Renal cortex interstitium (tissue), 11 donors: ENCODE results near the gene SLC17A9. TPM values are rescaled to one million over a fixed set of nuclear protein-coding genes. Genes with fewer than 3 reads are reported as not detected.

ENCODE experiments used
- DNase-seq, 11 donors: peaks; one replicate each; pipeline ENCODE4 v3.0.0-alpha.2; 2013; ENCODE audit warnings: low read depth in 9 of 11, low spot score in 4 of 11; ENCODE audit errors: extremely low read depth in 1 of 11
- polyA plus RNA-seq, 3 donors: library from polyadenylated mRNA; unstranded; fragments of 120-200 nt; gene quantifications; one replicate each; pipeline ENCODE4 v1.2.1, GENCODE V29; 2013; ENCODE audit not compliant: insufficient read length in 3 of 3

The SLC17A9 gene
- polyA plus RNA-seq, 3 donors, result 1.0 to 2.6 (median 2.0) TPM

DNA sequence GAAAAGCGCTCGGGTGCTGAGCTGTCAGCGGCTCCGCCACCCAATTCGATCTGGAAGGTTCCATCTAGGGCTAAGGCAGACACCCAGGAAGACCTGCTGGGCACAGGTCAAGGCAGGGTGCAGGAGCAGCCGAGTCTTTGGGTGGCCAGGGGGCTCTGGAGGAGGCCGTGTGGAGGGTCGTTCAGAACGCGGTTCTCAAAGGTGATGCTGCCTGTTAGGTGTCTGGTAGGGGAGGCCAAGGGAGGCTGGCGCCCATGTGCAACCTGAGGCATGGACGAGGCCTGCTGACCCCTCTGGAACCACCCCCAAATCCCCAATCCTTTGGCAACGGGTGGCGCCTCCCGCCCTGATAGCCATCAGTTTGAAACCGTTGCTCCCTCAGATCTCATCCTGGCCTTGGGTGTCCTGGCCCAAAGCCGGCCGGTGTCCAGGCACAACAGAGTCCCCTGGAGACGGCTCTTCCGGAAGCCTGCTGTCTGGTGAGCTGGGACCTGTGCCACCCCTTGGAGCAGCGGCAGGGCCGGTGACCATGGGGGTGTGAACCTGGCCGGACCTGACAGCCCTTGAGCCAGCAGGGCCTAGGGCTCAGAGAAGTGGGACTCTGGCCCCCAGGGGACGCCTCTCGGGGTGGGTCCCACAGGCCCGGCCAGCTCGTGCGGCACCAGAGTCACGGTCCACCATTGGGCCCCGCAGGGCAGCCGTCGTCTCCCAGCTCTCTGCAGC is 10.5 kb downstream of the SLC17A9 start:
- DNase-seq, result no peak

DNA sequence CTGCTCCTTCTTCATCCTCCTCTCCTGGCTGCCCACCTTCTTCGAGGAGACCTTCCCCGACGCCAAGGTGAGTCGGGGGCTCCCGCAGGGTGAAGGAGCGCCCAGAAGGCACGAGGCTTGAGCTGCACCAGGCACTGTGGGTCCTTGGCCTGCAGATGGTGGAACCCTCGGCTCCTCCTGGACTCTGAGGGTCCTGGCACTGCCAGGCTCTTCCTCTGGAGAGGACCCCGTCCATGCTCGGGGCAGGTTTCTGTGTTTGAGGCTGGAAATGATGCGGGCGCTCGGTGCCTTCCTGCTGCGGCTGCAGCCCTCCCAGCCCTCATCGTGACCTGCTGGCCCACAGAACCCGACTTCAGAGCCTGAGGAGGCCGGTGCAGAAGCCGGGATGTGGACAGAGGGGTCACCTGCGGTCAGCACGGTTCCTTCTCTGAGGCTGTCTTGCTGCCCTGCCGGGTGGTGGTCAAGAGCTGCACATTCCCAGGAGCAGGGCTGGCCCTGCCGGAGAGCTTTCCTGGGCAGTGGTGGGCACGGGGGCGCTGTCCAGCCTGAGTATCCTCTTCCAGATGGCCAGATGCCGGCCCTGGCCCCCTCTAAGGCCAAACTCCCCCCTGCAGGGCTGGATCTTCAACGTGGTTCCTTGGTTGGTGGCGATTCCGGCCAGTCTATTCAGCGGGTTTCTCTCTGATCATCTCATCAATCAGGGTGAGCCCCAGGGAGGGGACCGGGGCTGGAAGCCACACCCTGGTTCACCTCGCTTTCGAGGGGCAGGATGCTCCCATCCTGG is 11.3 kb downstream of the SLC17A9 start:
- DNase-seq, result no peak

DNA sequence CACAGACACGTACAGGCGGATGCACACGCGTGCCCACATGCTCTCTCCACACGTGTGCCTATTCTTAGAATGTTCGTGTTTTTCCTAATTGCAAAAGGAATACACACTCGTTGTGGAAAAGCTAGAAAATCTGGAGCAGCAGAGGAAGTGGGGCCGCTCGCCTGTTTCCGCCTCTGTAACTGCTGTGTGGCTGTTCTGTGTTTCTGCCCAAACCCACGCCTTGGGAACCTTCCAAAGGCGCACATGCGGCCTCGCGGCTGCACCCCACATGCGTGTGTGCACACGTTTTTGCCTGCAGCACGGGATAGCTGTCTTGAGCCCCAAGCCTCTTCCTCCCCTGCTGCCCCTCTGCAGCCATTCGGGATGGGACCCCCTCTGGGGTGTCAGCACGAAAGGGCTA is 12.2 kb downstream of the SLC17A9 start:
- DNase-seq, result no peak

DNA sequence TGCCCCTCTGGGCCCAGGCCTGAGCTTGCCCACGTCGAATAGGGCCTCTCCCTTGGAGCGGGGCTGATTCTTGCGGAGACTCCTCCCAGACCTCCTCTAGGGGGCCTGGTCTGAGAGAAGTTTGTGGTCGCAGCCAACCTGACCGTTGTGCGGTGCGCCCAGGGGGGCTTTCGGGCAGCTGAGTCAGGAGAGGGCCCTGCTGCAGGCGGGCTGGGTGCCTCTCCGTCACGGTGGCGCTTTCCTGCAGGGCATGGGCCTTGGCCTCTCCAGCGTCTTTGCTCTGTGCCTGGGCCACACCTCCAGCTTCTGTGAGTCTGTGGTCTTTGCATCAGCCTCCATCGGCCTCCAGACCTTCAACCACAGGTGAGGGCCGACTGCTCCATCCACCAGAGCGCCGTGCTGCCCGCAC is 12.9 kb downstream of the SLC17A9 start:
- no peak for DNase-seq

DNA sequence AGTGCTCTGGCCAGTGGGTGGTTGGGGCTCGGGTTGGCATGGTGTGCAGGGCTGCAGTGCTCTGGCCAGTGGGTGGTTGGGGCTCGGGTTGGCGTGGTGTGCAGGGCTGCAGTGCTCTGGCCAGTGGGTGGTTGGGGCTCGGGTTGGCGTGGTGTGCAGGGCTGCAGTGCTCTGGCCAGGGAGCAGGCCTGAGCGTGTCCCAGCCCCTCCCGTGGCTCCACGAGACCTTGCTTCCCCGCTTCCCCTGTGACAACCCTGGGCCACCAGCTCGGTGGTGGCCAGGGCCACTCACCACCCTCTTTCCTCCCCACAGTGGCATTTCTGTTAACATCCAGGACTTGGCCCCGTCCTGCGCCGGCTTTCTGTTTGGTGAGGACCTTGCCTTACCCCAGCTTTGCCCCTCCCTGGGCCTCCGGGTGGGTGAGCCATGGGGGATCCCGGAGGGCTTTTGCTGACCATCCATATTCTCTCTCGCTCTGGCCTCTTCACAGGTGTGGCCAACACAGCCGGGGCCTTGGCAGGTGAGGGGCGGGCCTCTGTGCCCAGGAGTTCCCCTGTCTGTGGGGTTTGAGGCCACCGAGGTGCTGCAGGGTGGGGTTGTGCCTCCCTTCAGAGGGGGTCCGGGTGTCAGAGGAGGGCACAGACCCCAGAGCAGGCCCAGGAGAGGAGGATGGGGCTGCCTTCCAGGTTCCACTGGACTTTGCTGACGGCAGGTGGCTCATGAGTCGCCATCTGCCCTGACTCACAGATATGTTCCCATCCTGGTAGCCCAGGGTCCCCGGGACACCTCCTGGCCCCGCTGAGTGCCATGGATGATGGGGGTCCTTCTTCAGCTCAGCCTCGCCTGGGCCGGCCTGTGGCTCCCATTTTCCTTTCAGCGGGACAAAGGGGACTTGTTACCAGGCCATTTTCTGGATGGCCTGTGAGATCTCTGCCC is 14.0 kb downstream of the SLC17A9 start:
- DNase-seq, result no peak

DNA sequence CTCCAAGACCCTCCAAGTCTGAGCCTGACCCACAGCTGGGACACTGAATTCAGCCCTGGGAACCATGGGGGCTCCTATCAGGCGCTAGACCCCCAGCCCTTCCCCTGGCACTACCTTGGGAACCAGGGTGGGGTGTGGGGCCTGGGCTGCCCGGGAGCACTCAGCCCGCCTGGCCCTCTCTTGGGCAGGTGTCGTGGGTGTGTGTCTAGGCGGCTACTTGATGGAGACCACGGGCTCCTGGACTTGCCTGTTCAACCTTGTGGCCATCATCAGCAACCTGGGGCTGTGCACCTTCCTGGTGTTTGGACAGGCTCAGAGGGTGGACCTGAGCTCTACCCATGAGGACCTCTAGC is 14.6 kb downstream of the SLC17A9 start:
- no peak for DNase-seq

DNA sequence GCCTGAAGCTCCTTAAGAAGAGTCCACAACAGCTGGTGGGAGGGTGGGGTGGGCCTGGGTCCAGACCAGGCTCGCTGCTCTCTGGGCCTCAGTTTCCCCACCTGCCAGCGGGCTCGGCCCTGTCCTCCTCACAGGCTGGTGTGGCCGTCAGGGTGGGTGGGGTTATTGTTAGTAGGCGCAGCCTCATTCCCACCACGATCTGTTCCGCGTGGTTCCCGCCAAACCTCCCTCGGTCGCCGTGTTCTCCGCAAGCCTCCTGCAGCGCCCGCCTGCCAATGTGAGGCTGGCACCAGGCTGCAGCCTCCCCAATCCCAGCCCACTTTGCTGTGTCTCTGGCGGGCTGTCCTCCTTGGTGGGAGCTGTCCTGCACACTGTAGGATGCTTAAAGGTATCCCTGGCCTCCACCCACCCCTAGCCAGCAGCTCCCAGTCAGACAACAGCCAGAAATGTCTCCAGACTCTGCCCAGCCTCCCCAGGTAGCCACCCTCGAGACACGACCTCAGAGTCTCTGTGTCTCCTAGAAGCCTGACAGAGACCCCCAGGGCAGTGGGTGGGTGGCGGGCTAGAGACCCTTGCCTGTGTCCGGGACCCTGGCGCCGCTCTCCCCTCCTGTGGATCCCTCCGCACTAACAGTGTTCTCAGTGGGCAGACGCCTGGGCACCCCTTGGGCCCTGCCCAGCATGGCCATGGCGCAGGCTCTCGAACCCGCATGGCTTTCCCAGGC is 15.3 kb downstream of the SLC17A9 start:
- DNase-seq, result no peak

DNA sequence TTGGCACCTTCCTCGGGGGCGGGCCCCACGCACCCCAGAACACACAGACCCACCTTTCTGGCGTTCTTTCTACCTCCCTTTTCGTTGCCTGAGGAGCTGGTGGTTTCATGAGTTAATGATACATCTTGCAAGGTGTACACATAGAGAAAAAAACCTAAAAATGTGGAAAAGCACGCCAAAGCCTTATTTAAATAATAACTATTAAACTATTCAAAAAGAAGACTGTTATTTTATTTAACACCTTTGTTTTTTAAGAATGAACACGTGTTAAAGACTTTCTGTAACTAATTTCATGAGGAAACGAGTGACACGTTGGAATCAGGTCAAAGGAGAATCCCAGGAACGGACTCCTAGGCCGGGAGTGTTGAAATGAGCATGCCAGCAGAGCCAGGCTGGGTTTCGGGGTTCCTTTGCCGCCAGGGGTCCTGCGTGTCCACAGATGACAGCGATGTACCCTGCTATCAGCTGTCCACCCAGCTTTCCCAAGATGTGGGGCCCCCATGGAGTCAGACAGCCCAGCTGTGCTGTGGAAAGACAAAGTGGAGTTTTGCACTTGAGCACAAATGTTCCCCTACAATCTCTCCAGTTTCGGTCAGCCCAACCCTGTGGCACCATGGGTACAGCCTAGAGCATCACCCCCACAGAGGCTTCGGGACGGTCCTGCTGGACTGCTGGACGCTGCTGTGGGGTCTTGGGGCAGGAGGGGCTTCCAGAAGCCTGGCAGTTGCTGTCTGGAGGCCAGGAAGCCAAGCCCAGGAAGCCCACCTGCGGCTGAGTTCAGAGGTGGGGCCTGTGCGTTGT is 16.1 kb downstream of the SLC17A9 start:
- DNase-seq, result no peak

DNA sequence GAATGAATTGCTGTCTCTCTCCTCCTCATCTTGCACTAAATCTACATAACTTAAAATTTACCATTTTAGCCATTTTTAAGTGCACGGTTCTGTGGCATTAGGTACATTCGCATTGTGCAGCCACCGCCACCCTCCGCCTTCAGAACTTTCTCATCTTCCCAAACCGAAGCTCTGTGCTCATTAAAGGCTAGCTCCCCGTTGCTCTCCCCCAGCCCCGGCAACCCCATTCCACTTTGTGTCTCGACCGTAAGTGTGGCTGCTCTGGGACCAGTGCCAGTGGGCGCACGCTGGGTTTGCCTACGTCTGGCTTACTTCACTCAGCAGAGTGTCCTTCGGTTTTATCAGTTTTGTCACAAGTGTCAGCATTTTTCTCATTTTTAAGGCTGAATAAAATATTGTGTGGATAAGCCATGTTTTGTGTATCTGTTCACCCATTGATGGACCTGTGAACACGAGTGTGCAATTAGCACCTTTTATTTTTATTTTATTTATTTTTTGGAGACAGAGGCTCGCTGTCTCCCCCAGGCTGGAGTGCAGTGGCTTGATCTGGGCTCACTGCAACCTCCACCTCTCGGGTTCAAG is 16.8 kb downstream of the SLC17A9 start:
- no peak for DNase-seq

DNA sequence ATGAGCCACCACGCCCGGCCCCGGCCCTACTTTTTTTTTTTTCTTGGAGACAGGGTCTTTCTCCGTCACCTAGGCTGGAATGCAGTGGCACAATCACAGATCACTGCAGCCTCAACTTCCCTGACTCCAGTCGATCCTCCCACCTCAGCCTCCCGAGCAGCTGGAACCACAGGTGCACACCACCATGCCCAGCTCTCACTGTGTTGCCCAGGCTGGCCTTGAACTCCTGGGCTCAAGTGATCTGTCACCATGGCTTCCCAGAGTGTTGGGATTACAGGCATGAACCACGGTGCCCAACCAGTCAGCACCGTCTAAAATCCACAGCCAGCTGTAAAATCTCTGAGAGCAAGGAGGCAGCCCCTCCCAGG is 17.4 kb downstream of the SLC17A9 start:
- no peak for DNase-seq

DNA sequence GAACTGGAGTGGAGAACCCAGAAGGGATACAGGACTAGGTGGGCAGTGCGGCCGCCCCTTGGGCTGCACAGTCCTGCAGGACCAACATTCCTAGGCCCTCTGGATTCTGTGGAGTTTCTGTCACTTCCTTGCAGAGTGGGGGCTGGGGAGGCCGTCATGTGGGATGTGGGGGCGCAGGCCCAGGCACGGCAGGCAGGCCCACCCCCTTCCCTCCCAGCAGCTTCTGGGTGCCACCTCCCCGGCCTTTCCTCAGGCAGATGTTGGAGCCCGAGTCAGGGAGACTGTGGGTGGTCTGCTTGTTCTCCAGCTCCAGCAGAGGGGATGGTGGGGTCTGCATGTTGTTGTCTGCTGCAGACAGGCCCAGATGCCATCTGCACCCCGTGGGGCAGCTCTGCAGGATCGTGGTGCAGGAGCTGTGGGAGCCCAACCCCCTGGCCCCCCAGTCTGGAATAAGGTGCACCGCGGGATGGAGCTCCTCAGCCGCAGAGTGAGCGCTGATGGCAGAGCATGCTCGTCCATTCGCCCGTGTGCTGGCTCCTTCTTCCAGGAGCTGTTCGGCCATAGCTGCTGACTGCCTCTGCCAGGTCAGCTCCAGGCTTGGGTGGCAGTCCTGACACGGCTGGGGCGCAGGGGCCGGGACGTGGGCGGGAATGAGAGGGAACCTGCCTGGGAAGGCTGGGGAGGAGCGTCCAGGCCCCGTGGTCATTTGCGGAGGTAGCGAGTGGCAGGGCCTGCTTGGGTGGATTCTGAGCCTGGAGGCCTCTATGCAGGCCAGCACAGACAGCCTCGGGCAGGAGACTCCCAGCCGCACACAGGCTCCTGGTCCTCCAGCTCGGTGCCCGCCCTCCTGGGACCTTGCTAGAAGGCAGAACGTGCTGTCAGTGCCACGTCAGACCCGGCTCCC is 18.1 kb downstream of the SLC17A9 start:
- DNase-seq, result no peak

DNA sequence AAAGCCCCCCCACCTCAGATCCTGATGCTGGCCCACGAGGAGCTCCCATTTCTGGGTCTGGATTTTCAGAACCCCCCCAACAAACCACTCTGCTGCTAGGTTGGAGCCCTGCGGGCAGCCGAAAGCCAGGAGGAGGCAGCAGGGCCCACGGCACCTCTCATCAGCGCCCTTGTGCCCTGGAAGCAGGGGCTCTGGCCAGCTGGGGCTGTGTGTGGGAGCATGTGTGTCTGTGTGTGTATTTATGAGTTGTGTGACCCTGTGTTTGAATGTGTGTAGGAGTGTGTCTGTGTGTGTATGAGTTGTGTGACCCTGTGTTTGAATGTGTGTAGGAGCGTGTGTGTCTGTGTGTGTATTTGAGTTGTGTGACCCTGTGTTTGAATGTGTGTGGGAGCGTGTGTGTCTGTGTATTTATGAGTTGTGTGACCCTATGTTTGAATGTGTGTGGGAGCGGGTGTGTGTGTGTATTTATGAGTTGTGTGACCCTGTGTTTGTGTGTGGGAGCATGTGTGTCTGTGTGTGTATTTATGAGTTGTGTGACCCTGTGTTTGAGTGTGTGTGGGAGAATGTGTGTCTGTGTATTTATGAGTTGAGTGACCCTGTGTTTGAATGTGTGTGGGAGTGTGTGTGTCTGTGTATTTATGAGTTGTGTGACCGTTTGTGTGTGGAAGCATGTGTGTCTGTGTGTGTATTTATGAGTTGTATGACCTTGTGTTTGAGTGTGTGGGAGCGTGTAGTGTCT is 18.9 kb downstream of the SLC17A9 start:
- no peak for DNase-seq

DNA sequence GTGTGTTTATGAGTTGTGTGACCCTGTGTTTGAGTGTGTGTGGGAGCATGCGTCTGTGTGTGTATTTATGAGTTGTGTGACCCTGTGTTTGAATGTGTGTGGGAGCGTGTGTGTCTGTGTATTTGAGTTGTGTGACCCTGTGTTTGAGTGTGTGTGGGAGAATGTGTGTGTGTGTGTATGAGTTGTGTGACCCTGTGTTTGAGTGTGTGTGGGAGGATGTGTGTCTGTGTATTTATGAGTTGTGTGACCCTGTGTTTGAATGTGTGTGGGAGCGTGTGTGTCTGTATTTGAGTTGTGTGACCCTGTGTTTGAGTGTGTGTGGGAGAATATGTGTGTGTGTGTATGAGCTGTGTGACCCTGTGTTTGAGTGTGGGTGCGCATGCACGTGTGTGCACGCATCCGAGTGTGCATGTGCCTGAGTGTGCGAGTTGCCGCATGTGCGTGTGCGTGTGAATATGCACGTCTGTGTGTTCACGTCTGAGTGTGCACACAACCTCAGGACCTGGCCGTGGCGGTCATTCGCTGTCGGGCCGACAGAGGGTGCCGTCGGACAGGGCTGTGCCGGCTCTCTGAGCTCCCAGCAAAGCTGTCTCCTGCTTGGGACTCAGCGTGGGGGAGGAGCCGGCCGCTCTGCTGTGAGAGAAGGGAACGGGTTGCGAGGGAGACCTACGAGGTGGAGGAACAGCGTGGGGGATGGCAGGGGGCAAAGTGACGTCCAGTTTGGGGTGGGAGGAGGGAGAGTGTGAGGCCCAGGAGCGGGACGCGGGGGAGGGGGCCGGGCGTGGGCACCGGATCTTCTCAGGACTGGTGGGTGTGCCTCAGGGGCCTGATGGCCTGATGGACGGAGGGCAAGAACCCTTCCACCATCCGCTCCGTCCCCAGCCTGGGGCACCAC is 19.7 kb downstream of the SLC17A9 start:
- peak; percentile 60 to 84 (median 76) for DNase-seq

DNA sequence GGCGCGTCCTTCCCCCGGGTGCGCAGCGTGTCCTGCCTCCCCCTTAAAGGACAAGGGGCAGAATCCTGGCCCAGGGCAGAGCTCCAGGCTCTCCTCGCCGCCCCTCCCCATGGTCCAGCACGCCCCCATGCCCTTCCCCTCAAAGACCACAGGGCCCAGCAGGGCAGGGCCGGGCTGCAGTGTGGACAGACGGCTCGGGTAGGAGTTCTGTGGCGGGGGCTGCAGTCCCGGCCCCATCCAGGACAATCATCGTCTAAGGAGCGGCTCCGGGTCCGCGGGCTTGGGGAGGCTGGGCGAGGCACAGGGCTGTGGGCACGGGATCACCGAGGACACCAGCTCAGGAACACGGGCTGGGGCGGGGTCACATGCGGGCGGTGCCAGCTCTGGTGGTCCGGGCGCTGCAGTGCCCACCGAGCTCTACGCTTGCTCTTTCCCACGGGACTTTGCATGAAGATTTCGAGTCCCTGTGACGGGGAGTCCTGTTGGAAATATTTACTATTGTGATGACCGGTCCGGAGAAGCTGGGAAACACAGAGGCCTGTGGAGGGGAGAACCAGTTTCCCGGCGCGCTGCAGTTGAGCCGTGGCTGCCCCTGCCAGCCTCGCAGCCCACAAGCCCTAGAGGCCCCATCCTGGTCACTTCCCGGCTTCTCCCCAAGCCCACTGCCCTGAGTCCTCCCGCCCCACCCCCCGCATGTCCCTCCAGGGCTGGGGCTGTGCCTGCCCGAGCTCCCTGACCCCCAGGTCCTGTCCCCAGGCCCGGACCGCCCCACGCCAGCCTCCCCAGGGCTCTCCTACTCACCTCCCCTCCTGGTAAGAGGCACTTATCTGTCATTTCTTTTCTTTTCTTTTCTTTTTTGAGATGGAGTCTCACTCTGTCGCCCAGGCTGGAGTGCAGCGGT is 20.6 kb downstream of the SLC17A9 start:
- DNase-seq, result no peak
